Body of pancreas (tissue), 4 donors: ENCODE results near the gene SSUH2.

ENCODE experiments used
- CTCF ChIP-seq, 7 experiments: fragments of 450-650 bp in 4 of 7; fragments of 200-600 bp in 3 of 7; sonication (generic) in 3 of 7; IDR thresholded peaks; one replicate each; pipeline ENCODE4 v1.5.1; 2016 to 2019; ENCODE audit warnings: antibody characterized with exemption in 7 of 7
- POLR2A ChIP-seq, 3 donors: fragments of 450-650 bp; IDR thresholded peaks; one replicate each; pipeline ENCODE4 v1.6.1; 2016; ENCODE audit warnings: antibody characterized with exemption in 3 of 3, mild to moderate bottlenecking in 2 of 3

- TF ChIP-seq CTCF (IDR thresholded peaks at IDR 0.05) = no peak
- no peak for TF ChIP-seq POLR2A (IDR thresholded peaks at IDR 0.05)
These were observed 13.3 kb upstream of the SSUH2 start for GRCh38 chr3:8657804-8658305.
